ENCODE data around the gene PRXL2C.

DNA sequence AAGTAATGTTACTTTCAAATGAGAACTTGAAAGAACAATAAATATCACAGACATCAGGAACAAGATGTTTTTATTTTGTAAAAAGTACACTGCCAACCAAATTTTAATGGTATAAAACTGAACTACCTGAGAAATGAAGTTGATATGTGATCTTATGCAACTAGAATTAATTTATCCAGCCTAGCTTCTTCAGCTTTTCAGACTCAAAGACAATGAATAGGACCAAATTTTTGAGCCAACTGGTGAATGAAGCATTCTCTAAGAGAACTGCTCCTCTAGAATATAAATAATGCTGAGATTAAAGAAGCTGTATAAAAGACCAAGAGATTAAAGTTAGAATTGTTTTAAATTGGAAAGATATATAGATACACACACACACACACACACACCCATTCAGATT, 45.4 kb downstream of the PRXL2C start:
- TF ChIP-seq RBM39 (IDR thresholded peaks at IDR 0.05; ENCODE audit: low read depth, low read length, poor library complexity, severe bottlenecking) (no peak), ZFX (CRISPR knock-in tag; IDR thresholded peaks at IDR 0.05; ENCODE audit: low read depth) (no peak), TARDBP (CRISPR knock-in tag; IDR thresholded peaks at IDR 0.05) (no peak), EED (CRISPR knock-in tag; IDR thresholded peaks at IDR 0.05) (no peak), SNRNP70 (IDR thresholded peaks at IDR 0.05; ENCODE audit: low read depth, low read length) (no peak)
- TF ChIP-seq, protein P1, sequence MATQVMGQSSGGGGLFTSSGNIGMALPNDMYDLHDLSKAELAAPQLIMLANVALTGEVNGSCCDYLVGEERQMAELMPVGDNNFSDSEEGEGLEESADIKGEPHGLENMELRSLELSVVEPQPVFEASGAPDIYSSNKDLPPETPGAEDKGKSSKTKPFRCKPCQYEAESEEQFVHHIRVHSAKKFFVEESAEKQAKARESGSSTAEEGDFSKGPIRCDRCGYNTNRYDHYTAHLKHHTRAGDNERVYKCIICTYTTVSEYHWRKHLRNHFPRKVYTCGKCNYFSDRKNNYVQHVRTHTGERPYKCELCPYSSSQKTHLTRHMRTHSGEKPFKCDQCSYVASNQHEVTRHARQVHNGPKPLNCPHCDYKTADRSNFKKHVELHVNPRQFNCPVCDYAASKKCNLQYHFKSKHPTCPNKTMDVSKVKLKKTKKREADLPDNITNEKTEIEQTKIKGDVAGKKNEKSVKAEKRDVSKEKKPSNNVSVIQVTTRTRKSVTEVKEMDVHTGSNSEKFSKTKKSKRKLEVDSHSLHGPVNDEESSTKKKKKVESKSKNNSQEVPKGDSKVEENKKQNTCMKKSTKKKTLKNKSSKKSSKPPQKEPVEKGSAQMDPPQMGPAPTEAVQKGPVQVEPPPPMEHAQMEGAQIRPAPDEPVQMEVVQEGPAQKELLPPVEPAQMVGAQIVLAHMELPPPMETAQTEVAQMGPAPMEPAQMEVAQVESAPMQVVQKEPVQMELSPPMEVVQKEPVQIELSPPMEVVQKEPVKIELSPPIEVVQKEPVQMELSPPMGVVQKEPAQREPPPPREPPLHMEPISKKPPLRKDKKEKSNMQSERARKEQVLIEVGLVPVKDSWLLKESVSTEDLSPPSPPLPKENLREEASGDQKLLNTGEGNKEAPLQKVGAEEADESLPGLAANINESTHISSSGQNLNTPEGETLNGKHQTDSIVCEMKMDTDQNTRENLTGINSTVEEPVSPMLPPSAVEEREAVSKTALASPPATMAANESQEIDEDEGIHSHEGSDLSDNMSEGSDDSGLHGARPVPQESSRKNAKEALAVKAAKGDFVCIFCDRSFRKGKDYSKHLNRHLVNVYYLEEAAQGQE (IDR thresholded peaks at IDR 0.05; ENCODE audit: borderline replicate concordance in 1 of 2, low read depth in 1 of 2, low read length in 2 of 2) = no peak
